ENCODE measurements around the gene PPFIA4. TPM values are rescaled to one million over a fixed set of nuclear protein-coding genes. Genes with fewer than 3 reads are reported as not detected.

Gene PPFIA4
- total and polyA plus RNA-seq, 2 donors (not counting 3 experiments of a cell fraction or from before 2014, with no cell fraction given) = 0.17 to 0.22 TPM

GRCh38 chr1:203127666-203128430, 101.6 kb downstream of the PPFIA4 start, which contains the start of gene ADORA1:
Gene ADORA1 (plus strand): TSS chr1:203127726. CDS start chr1:203128842, 1,116 bp downstream.
- Histone ChIP-seq H4K20me1 (replicated peaks; ENCODE audit: control insufficient read depth, extremely low read depth, insufficient read depth, low read length) (no peaks in the 10 kb centered on the region), H2AFZ (ENCODE audit: low read depth, low read length) (no peak within 1 kb of the TSS), H3K27ac (ENCODE audit: insufficient read depth, low read depth, low read length) (no peak within 1 kb of the TSS), H3K9me1 (replicated peaks; ENCODE audit: control insufficient read depth, extremely low read depth, insufficient read depth, low read length) (no peaks in the 10 kb centered on the region), H3K36me3 (ENCODE audit: control insufficient read depth in 2 of 2, extremely low read depth in 1 of 2, insufficient read depth in 2 of 2, low read length in 2 of 2) (no peaks in the 10 kb centered on the region), H3K4me3 (replicated peaks in 1 of 3; ENCODE audit: insufficient read depth in 1 of 3, low read depth in 1 of 3, low read length in 3 of 3) (no peak within 1 kb of the TSS), H3K4me2 (ENCODE audit: insufficient read depth, low read length) (no peak within 1 kb of the TSS), H3K4me1 (ENCODE audit: control insufficient read depth, extremely low read depth, insufficient read depth, low read length) (peaks cover 4% of the 10 kb centered on the region), H3K27me3 (ENCODE audit: control insufficient read depth in 2 of 2, insufficient read depth in 2 of 2, low read length in 2 of 2) (peaks cover 25 to 54% of the 10 kb centered on the region in 2 experiments), H3K9ac (replicated peaks; ENCODE audit: extremely low read depth, insufficient read depth, low read length) (no peak within 1 kb of the TSS), H3K79me2 (ENCODE audit: control insufficient read depth, insufficient read depth, low read length) (no peaks in the 10 kb centered on the region), H3K9me3 (replicated peaks; ENCODE audit: control insufficient read depth, insufficient read depth, low read length) (no peaks in the 10 kb centered on the region)
- DNase-seq (ENCODE audit: low read depth, low spot score) (no peak), FAIRE-seq (no peak)
- BruUV-seq (replicated peaks) = no TSS peak
- ChIA-PET POLR2A (no interaction called here), CTCF (interaction anchor here (0.6 to 3.8 kb wide), 14 partner anchors 9 to 1033 kb away, joined by 3 to 47 read pairs (median 4); partner anchors contain the start of gene MYOG)
- dilution Hi-C loops (cut with MboI; ENCODE audit: extremely low pct_ligation_motif_present, low sequenced_read_pairs) = no loop called here
- intact Hi-C loops (cut with micrococcal nuclease) = no loop called here
- TF ChIP-seq MAX (IDR thresholded peaks at IDR 0.05; ENCODE audit: insufficient read depth, insufficient read length) = no peak
- TF ChIP-seq MYC (IDR thresholded peaks at IDR 0.05; ENCODE audit: low read depth, low read length) = no peak
- TF ChIP-seq GATA2 (IDR thresholded peaks at IDR 0.05; ENCODE audit: insufficient read depth, insufficient read length, low read depth, low read length) = no peak
- peak; percentile 80 for TF ChIP-seq EZH2 (IDR thresholded peaks at IDR 0.05; ENCODE audit: borderline replicate concordance, low read depth, low read length, severe bottlenecking)

- Histone ChIP-seq H2AFZ (ENCODE audit: low read depth, low read length) (no peak overlapping the region), H3K9me3 (replicated peaks; ENCODE audit: control insufficient read depth, insufficient read depth, low read length) (no peaks in the 10 kb centered on the region), H3K4me1 (ENCODE audit: control insufficient read depth, extremely low read depth, insufficient read depth, low read length) (peaks cover 4% of the 10 kb centered on the region), H3K4me3 (replicated peaks in 1 of 3; ENCODE audit: insufficient read depth in 1 of 3, low read depth in 1 of 3, low read length in 3 of 3) (no peak overlapping the region), H3K27ac (ENCODE audit: insufficient read depth, low read depth, low read length) (no peak overlapping the region), H3K79me2 (ENCODE audit: control insufficient read depth, insufficient read depth, low read length) (no peaks in the 10 kb centered on the region), H3K9me1 (replicated peaks; ENCODE audit: control insufficient read depth, extremely low read depth, insufficient read depth, low read length) (no peaks in the 10 kb centered on the region), H3K27me3 (ENCODE audit: control insufficient read depth in 2 of 2, insufficient read depth in 2 of 2, low read length in 2 of 2) (peaks cover 22 to 54% of the 10 kb centered on the region in 2 experiments), H3K9ac (replicated peaks; ENCODE audit: extremely low read depth, insufficient read depth, low read length) (no peak overlapping the region), H3K36me3 (ENCODE audit: control insufficient read depth in 2 of 2, extremely low read depth in 1 of 2, insufficient read depth in 2 of 2, low read length in 2 of 2) (no peaks in the 10 kb centered on the region), H3K4me2 (ENCODE audit: insufficient read depth, low read length) (no peak overlapping the region), H4K20me1 (replicated peaks; ENCODE audit: control insufficient read depth, extremely low read depth, insufficient read depth, low read length) (no peaks in the 10 kb centered on the region)
- intact Hi-C loops (cut with micrococcal nuclease) (no loop called here), dilution Hi-C loops (cut with MboI; ENCODE audit: extremely low pct_ligation_motif_present, low sequenced_read_pairs) (no loop called here)
- ChIA-PET POLR2A (no interaction called here), CTCF (interaction anchor here (1.0 to 3.8 kb wide), 9 partner anchors 8 to 144 kb away, joined by 3 to 47 read pairs (median 5); partner anchors contain the start of gene MYOG)
- no peak for TF ChIP-seq MYC (IDR thresholded peaks at IDR 0.05; ENCODE audit: low read depth, low read length)
- no peak for TF ChIP-seq FOS (IDR thresholded peaks at IDR 0.05; ENCODE audit: borderline replicate concordance, insufficient read depth, low read length)
- no peak for TF ChIP-seq POLR2AphosphoS5 (IDR thresholded peaks at IDR 0.05; ENCODE audit: insufficient read depth, low read depth, low read length)
- TF ChIP-seq EZH2 (IDR thresholded peaks at IDR 0.05; ENCODE audit: borderline replicate concordance, low read depth, low read length, severe bottlenecking) = no peak
- no peak for TF ChIP-seq JUN (IDR thresholded peaks at IDR 0.05; ENCODE audit: borderline replicate concordance, insufficient read depth, insufficient read length, low read depth)
- no peak for TF ChIP-seq CTCF (IDR thresholded peaks at IDR 0.05; ENCODE audit: extremely low read depth in 1 of 2, insufficient read depth in 1 of 2, low read depth in 1 of 2, low read length in 2 of 2)
- TF ChIP-seq GATA2 (IDR thresholded peaks at IDR 0.05; ENCODE audit: insufficient read depth, insufficient read length, low read depth, low read length) = no peak
- TF ChIP-seq POLR2A (IDR thresholded peaks at IDR 0.05; ENCODE audit: low read depth, low read length) = no peak
- TF ChIP-seq MAX (IDR thresholded peaks at IDR 0.05; ENCODE audit: insufficient read depth, insufficient read length) = no peak
- BruUV-seq (replicated peaks) = no TSS peak
- DNase-seq (ENCODE audit: low read depth, low spot score) (no peak), FAIRE-seq (no peak)
These were observed 102.1 kb downstream of the PPFIA4 start for GRCh38 chr1:203128431-203128715.

Data from endothelial cell of umbilical vein (primary cell).